IPS-15b (cell line): ENCODE data around the gene ATP9B.
"Not testable (repeated sequence)": the region's sequence is repeated elsewhere in the genome, so short reads cannot be mapped to it uniquely, and the experiment has no call there.

ENCODE experiments used
- H3K27me3 ChIP-seq: one replicate; pipeline ENCODE4 v1.6.1; 2013; ENCODE audit warnings: low read length; ENCODE audit not compliant: control insufficient read depth, insufficient read depth
- H3K36me3 ChIP-seq: one replicate; pipeline ENCODE4 v1.6.1; 2013; ENCODE audit warnings: low read length; ENCODE audit not compliant: control insufficient read depth, insufficient read depth
- H3K4me1 ChIP-seq: one replicate; pipeline ENCODE4 v1.6.1; 2013; ENCODE audit warnings: mild to moderate bottlenecking, low read length; ENCODE audit not compliant: control insufficient read depth, insufficient read depth
- H3K4me3 ChIP-seq: one replicate; pipeline ENCODE4 v1.5.1; 2013; ENCODE audit warnings: low read depth, low read length
- H3K9ac ChIP-seq: one replicate; pipeline ENCODE4 v1.6.1; 2013; ENCODE audit warnings: low read depth, mild to moderate bottlenecking, low read length
- H3K9me3 ChIP-seq: one replicate; pipeline ENCODE4 v1.6.1; 2013; ENCODE audit warnings: mild to moderate bottlenecking, low read length; ENCODE audit not compliant: control insufficient read depth, insufficient read depth

The ATP9B gene

DNA sequence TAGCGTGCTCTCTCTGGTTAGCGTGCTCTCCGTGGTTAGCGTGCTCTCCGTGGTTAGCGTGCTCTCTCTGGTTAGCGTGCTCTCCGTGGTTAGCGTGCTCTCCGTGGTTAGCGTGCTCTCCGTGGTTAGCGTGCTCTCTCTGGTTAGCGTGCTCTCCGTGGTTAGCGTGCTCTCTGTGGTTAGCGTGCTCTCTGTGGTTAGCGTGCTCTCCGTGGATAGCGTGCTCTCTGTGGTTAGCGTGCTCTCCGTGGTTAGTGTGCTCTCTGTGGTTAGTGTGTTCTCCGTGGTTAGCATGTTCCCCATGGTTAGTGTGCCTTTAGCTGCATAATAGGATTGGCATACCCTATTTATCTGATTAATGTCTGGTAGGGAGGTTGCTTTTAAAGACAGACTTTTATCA, 258.7 kb downstream of the ATP9B start:
- H3K9ac ChIP-seq, H3K27me3 ChIP-seq, H3K9me3 ChIP-seq, H3K4me3 ChIP-seq, H3K4me1 ChIP-seq, H3K36me3 ChIP-seq: not testable (repeated sequence)

DNA sequence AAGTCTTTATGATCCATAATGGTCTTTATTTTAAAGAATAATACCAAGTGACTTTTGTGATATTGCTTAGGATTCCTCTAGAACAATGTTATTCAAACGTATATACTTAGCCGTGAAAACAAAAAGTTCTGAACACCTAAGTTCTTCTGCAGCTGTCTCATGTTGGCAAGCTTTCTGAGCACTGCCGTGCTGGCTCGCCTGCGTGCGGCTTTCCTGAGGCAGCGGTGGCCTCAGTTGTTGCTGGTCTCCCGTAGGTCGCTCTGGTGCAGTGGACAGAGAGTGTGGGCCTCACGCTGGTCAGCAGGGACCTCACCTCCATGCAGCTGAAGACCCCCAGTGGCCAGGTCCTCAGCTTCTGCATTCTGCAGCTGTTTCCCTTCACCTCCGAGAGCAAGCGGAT, 259.7 kb downstream of the ATP9B start:
- H3K9me3 ChIP-seq, result no peaks in the 10 kb centered on the region
- no peak overlapping the region for H3K9ac ChIP-seq
- no peaks in the 10 kb centered on the region for H3K36me3 ChIP-seq
- no peaks in the 10 kb centered on the region for H3K27me3 ChIP-seq
- H3K4me1 ChIP-seq, result no peaks in the 10 kb centered on the region
- H3K4me3 ChIP-seq, result no peak overlapping the region

DNA sequence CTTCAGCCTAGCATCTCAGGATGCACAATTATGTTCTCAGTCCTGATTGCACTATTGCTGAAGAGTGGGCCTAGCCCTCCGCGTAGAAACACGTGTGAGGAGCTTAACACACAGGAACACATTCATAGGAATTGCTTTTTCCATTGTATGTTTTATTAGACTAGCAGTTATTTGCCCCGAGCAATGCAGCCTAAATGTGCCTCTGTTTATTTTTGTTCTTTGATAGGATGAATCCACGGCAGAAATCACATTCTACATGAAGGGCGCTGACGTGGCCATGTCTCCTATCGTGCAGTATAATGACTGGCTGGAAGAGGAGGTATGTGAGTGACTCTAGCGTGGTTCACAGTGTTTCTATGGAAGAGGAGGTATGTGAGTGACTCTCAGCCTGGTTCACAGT, 260.6 kb downstream of the ATP9B start:
- Histone ChIP-seq H3K36me3 (no peaks in the 10 kb centered on the region), H3K9ac (no peak overlapping the region), H3K9me3 (no peaks in the 10 kb centered on the region), H3K4me3 (no peak overlapping the region), H3K4me1 (no peaks in the 10 kb centered on the region), H3K27me3 (no peaks in the 10 kb centered on the region)

DNA sequence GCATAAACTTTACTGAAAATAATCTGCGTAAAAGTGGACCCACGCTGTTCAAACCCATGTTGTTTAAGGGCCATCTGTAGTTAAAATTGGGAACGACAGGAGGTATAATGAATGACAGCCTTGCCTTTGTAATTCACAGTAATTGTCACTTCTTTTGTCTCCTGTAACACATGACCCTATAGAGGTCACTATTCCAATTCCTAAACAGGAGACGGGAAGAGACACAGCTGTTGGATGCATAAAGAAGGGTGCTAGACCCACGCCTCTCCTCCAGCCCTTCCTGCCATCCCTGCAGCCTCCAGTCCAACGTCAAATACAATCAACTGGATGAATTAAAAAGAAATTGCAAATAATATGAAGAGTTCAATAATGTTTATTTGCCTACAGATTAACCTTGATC, 263.5 kb downstream of the ATP9B start:
- Histone ChIP-seq H3K9ac (no peak overlapping the region), H3K36me3 (peaks cover 6% of the 10 kb centered on the region), H3K9me3 (no peaks in the 10 kb centered on the region), H3K4me1 (no peaks in the 10 kb centered on the region), H3K4me3 (no peak overlapping the region), H3K27me3 (no peaks in the 10 kb centered on the region)

DNA sequence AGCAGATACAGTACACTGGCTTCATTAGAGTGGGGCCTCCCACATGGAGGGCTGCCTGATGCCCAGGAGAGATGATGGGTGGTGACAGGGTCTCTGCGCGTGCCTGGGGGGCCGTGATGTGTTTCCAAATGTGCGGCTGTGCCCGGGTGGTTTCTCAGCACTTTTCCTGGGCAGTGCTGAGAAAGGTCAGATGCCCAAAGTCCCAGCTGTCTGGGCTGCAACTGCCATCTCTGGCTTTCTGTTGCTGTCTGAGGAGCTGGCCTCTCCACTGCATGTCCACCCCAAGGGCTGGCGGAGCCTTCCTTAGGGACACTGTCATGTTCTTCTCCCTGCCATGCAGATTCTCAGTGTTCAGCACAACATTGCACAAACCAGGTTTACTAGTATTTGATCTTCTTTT, 263.9 kb downstream of the ATP9B start:
- H3K4me3 ChIP-seq, result no peak overlapping the region
- H3K9me3 ChIP-seq, result no peaks in the 10 kb centered on the region
- no peaks in the 10 kb centered on the region for H3K4me1 ChIP-seq
- no peaks in the 10 kb centered on the region for H3K27me3 ChIP-seq
- H3K36me3 ChIP-seq, result peaks cover 9% of the 10 kb centered on the region
- H3K9ac ChIP-seq, result no peak overlapping the region

DNA sequence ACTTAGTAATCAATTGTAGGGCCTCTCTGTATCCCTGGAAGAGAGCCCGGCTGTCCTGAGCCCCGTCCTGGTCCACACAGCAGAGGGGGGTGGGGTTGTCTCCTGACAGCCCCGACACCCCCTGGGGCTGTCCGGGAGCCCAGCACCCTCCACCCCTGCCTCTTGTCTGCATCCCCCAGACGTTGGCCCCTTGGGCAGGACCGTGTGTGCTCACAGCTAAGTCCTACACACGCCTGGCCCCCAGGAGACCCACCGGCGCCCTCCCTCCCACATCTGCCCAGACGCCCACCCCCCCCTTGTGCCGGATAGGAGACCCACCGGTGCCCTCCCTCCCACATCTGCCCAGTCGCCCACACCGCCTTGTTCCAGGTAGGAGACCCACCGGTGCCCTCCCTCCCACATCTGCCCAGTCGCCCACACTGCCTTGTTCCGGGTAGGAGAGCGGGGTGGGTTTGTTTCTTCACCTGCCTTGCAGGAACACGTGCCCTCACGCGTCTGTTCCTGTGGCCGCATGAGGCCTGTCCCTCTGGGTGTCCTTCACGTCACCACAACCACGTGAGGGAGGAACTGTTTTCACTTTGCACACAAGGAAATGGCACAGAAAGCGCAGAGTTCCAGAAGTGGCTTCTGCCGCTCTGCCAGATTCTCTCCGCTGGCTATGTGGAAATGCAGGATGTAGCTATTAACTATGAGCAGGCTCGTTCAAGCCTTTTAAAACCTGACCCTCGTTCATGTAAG, 265.5 kb downstream of the ATP9B start:
- Histone ChIP-seq H3K36me3 (peaks cover 9% of the 10 kb centered on the region), H3K27me3 (no peaks in the 10 kb centered on the region), H3K9ac (no peak overlapping the region), H3K4me1 (no peaks in the 10 kb centered on the region), H3K4me3 (no peak overlapping the region), H3K9me3 (no peaks in the 10 kb centered on the region)

DNA sequence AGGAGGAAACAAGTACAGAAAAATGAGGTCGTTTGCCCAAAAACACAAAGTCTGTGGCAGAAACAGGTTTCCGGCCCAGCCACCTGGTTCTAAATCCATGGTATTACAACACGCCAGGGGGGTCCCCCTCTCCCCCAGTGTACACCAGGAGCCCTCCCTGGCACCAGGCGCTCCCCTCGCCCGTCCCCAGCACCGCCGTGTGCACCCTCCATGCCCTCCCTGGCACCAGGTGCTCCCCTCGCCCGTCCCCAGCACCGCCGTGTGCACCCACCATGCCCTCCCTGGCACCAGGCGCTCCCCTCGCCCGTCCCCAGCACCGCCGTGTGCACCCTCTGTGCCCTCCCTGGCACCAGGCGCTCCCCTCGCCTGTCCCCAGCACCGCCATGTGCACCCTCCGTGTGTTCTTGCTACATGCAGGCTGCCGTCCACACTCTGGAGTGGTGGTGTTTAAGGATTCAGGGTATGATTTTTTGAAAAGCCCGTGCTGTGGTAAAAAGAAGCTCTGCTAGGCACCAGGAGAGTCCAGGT, 266.7 kb downstream of the ATP9B start:
- H3K4me1 ChIP-seq, result no peaks in the 10 kb centered on the region
- peaks cover 9% of the 10 kb centered on the region for H3K36me3 ChIP-seq
- no peak overlapping the region for H3K4me3 ChIP-seq
- H3K27me3 ChIP-seq, result no peaks in the 10 kb centered on the region
- H3K9me3 ChIP-seq, result no peaks in the 10 kb centered on the region
- no peak overlapping the region for H3K9ac ChIP-seq

DNA sequence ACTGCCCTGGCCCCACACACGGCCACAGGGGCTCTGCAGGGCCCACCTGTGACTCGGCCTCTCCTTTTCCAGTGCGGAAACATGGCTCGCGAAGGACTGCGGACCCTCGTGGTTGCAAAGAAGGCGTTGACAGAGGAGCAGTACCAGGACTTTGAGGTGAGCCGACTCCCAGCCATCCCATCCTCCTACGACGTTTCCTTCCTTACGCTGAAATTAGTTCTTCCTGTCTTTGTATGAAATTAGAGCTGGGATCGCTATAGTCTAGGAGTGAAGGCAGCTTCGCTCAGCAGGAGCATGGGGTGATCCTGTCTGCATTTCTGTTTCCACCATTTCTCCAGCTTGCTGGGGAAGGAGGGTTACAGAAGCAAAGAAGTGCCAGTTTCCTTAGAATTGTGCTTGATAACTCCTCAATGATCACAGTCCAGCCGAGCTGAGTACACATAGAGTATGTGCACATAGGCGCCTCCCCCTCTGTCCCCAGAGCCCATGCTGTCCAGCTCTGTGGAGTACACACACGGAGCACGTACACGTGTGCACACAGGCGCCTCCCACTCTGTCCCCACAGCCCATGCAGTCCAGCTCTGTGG, 267.5 kb downstream of the ATP9B start:
- no peaks in the 10 kb centered on the region for H3K9me3 ChIP-seq
- H3K4me1 ChIP-seq, result no peaks in the 10 kb centered on the region
- H3K27me3 ChIP-seq, result no peaks in the 10 kb centered on the region
- peaks cover 9% of the 10 kb centered on the region for H3K36me3 ChIP-seq
- no peak overlapping the region for H3K9ac ChIP-seq
- no peak overlapping the region for H3K4me3 ChIP-seq

DNA sequence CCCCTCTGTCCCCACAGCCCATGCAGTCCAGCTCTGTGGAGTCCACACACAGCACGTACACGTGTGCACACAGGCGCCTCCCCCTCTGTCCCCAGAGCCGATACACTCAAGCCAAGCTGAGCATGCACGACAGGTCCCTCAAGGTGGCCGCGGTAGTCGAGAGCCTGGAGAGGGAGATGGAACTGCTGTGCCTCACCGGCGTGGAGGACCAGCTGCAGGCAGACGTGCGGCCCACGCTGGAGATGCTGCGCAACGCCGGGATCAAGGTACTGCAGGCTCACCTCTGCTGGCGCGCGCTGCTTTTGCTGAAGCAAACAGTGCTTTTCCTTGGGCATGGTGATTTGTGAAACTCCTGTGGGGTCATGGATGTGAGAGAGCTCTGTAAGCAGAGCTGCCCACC, 268.0 kb downstream of the ATP9B start:
- Histone ChIP-seq H3K4me3 (no peak overlapping the region), H3K36me3 (peaks cover 9% of the 10 kb centered on the region), H3K4me1 (no peaks in the 10 kb centered on the region), H3K9ac (no peak overlapping the region), H3K27me3 (no peaks in the 10 kb centered on the region), H3K9me3 (no peaks in the 10 kb centered on the region)

DNA sequence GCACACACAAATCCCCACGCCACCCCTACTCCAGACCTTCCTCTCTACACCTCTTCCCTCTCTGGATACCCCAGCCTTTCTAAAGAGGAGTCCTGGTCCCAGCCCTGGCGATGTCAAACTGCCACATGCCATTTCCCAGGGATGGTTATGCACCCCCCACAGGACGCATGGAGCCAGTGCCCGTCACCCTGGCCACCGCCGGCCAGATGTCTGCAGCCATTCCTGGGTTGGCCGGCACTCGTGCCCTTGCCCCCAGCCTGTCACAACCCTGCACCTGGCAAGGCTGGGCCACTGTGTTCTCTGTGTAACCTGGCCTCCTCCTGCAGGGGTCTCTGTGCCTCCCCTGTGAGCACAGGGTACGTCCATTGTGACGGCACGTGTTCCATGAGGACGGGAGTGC, 268.4 kb downstream of the ATP9B start:
- Histone ChIP-seq H3K9ac (no peak overlapping the region), H3K9me3 (no peaks in the 10 kb centered on the region), H3K4me1 (no peaks in the 10 kb centered on the region), H3K36me3 (peaks cover 9% of the 10 kb centered on the region), H3K27me3 (no peaks in the 10 kb centered on the region), H3K4me3 (no peak overlapping the region)

DNA sequence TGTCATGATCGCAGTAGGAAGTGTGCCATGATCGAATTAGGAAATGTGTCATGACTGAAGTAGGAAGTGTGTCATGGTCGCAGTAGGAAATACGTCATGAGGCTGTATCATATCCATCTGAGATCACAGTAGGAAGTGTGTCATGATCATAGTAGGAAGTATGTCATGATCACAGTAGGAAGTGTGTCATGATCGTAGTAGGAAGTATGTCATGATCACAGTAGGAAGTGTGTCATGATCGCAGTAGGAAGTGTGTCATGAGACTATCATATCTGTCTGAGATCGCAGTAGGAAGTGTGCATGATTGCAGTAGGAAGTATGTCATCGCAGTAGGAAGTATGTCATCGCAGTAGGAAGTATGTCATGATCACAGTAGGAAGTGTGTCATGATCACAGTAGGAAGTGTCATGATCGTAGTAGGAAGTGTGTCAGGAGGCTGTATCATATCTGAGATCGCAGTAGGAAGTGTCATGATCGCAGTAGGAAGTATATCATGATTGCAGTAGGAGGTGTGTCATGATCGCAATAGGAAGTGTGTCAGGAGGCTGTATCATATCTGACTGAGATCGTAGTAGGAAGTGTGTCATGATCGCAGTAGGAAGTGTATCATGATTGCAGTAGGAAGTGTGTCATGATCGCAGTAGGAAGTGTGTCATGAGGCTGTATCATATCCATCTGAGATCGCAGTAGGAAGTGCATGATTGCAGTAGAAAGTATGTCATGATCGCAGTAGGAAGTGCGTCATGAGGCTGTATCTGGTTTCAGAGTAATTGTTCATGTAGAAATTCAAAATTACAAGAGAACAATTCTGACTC, 270.1 kb downstream of the ATP9B start:
- no peak overlapping the region for H3K4me3 ChIP-seq
- no peaks in the 10 kb centered on the region for H3K4me1 ChIP-seq
- no peaks in the 10 kb centered on the region for H3K9me3 ChIP-seq
- H3K27me3 ChIP-seq, result no peaks in the 10 kb centered on the region
- peaks cover 9% of the 10 kb centered on the region for H3K36me3 ChIP-seq
- H3K9ac ChIP-seq, result no peak overlapping the region
